Amniotic epithelial cell (primary cell): ENCODE results near the gene HSPB3.
"Not testable (repeated sequence)": the region's sequence is repeated elsewhere in the genome, so short reads cannot be mapped to it uniquely, and the experiment has no call there.

Experiments used
- DNase-seq: peaks from one replicate; pipeline ENCODE4 v3.0.0-alpha.2; 2010; ENCODE audit warnings: low read depth

Gene HSPB3

GRCh38 chr5:54457094-54457862 is 1.8 kb downstream of the HSPB3 start:
- peak; percentile 93 for DNase-seq

DNA sequence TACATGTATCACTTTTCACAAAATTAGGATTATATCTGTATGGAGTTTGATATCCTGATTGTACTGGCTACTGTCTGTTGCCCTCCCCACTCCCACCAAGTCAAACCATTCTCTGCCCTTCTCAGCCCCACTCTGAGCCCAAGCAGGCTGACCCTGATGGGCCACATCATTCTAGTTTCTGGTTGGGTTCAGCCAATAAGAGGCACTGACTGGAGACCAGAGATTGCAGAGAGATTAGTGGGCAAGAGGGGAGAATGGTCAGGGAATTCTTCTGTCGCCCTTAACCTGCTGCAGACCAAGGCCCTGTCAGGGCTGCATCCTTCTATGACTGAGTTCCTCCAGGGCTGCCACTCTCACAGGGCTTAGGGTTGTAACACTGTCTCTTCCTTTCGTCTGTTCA is 2.7 kb downstream of the HSPB3 start:
- no peak for DNase-seq

DNA sequence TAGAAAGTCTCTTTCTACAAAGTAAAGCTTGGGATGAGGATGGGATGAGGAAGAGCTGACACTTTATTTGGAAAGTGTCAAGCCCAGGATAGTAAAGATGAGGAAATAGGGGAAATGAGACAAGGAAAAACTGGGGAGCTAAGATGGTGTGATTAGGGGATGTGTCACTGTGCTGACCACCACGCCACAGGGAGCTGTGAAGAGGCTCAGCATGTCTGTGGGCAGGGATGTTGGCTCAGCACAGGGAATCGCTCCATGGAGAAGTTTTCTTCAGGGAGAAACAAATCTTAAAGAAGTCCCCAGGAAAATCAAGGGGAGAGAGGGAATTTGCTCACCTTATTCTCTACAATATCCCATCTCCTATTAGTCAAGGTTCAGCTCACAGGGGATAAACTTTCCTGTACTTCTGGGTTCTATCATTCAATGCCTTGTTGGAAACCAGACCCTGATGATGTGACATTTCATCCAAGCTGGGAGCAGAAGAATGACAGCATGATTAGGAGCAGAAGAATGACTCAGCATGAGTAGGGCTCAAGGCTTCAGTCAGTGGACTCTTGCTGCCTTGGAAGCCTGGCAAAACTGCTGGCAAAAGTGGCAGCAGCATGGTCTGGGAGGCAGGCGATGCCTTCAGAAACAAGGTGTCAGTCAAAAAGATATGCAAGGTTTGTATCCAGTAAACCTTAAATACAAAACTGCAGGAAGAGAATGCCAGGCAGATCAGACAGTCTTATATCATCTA is 4.9 kb downstream of the HSPB3 start:
- DNase-seq, result peak; percentile 42

GRCh38 chr5:54462281-54462680 is 6.8 kb downstream of the HSPB3 start:
- no peak for DNase-seq

DNA sequence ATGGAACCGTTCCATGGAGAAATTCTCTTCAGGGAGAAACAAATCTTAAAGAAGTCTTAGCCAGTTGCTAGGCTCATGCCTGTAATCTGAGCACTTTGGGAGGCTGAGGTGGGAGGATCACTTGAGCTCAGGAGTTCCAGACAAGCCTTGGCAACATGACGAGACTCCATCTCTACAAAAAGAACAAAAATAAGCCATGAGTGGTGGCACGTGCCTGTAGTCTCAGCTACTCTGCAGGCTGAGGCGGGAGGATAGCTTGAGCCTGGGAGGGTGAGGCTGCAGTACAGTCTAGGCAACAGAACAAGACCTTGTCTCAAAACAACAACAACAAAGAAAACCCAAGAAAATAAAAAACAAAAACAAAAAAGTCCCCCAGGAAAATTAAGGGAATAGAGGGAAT is 8.2 kb downstream of the HSPB3 start:
- no peak for DNase-seq

- DNase-seq, result peak; percentile 40
Measured at GRCh38 chr5:54469622-54470021, 14.1 kb downstream of the HSPB3 start.

DNA sequence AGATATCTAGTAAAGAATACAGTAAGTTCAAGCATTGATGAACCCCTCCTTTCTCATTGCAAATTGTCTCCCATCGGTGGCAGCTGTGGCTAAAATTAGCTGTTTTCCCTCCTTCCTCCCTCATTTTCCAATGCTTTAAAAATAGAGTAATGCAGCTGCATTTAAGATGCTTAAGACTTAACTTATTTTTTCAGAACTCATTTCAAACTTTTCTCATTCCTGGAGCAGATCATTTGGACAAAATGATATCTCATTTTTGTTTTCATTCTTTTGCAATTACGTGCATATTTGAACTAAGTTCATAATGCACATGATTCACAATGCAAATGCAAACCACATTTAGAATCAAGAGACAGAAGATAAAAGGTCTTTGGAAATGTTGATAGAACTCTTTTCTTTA is 14.6 kb downstream of the HSPB3 start:
- DNase-seq, result peak; percentile 58

DNA sequence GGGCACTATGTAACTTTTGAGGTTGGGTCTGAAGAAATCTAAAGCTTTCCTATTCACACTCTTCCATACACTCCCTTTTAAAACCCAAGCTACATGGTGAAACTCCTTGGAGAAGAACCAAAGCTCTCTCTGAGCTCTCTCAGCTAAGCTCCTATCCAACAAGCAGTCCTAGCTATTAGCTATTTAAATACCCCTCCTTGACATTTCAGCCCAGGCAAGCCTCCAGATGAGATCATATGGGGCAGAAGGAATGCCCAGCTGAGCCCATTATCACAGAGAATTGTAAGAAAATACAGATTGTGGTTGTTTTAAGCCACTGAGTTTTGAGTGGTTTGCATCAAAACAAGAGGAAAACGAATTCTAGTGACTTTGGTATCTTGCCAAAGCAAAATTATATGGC is 15.2 kb downstream of the HSPB3 start:
- DNase-seq, result peak; percentile 74

- DNase-seq, result no peak
Measured at GRCh38 chr5:54471398-54471797, 15.9 kb downstream of the HSPB3 start.

DNA sequence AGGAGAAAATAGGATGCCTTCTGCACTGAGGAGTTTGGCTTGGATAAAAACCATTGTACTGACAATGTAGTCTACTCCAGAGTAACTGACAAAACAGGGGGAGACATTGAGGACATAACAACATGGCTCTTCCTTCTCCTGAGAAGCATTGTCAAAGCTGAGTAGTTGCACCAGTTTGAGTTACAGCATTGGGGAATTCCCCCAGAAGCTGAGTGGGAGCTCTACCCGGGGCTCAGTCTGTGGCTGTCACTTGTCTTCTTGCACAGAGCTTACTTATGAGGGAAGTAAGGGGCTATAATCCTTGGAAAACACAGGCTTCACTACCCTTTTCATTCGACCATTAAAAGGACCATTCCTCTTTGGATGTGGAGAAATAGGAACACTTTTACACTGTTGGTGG is 21.2 kb downstream of the HSPB3 start:
- DNase-seq, result no peak

DNA sequence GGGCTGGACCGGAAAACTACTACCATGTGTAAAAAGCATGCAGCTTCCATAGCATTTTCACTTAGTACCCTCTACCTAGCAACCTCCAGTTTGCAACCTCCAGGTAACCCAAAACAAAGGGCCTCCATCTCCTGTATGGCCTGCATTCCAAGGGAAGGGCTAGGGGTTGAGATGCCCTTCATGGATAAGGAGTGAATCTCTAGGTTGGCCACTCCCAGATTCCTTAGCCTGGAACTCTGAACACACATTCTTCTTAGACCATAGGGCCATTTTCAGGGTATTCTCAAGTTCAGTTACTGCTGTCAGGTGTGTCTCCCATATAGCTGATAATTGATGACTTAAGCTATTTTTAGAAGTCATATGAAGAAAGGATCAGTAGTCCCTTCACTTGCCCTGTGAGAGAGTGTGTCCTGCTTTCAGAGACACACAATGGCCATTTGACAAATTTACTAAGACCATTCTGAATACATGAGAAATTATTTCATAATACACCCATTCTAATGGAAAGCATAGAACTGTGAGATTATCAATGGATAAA is 22.5 kb downstream of the HSPB3 start:
- DNase-seq, result no peak

DNA sequence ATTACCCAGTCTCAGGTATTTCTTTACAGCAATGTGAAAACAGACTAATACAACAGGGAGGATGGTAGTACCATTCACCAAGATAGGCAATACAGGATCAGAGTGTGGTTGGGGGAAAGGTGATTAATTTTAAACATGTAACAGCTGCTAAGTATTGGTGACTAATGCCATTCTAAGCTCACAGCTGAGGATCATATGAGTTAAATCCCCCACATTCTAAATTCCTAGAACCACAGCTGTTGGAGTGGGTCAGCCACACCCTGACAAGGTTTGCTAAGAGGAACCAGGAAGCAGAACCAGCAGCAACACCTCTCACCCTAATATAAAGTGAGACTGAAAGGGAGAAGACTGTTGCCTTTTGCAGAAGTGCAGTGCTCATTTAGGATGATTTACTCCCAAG is 24.8 kb downstream of the HSPB3 start:
- peak; percentile 64 for DNase-seq

GRCh38 chr5:54484219-54484894 is 28.9 kb downstream of the HSPB3 start:
- no peak for DNase-seq

- DNase-seq, result not testable (repeated sequence)
Measured at GRCh38 chr5:54485659-54486058, 30.2 kb downstream of the HSPB3 start.

- not testable (repeated sequence) for DNase-seq
Measured at GRCh38 chr5:54489648-54489979, 34.1 kb downstream of the HSPB3 start.

GRCh38 chr5:54491326-54491725 is 35.8 kb downstream of the HSPB3 start:
- no peak for DNase-seq

DNA sequence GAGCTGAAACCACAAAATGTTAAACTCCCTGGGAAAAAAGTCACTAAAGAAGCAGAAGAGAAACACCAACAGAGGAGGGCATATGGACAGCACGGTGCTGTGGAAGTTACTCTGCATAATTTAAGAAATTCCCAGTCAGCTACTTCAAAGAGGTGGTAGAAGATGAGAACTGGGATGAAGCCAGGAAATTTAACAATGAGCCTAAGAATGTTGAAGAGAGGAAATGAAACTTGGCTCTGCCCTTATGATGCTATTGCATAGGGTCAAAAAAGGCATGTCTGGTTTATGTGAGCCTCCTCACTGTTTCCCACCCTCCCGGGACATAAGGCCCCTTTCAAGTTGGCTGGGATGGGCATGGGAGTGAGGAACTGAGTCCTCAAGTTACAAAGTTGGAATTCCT is 36.7 kb downstream of the HSPB3 start:
- DNase-seq, result no peak

GRCh38 chr5:54495027-54495426 is 39.5 kb downstream of the HSPB3 start:
- DNase-seq, result no peak
